GM10266 (cell line): Measurements from ENCODE around the gene TMEM131L.
"Not testable (repeated sequence)": the region's sequence is repeated elsewhere in the genome, so short reads cannot be mapped to it uniquely, and the experiment has no call there.

ENCODE experiments used
- DNase-seq: peaks from one replicate; pipeline ENCODE4 v3.0.0; 2012; ENCODE audit errors: extremely low spot score
- TF ChIP-seq, protein P1 (sequence below): IDR thresholded peaks from 2 replicates; pipeline ENCODE4 v1.5.1; 2012; ENCODE audit warnings: mild to moderate bottlenecking, low read depth; ENCODE audit not compliant: control insufficient read depth, insufficient read depth; ENCODE audit errors: missing control alignments

The TMEM131L gene

DNA sequence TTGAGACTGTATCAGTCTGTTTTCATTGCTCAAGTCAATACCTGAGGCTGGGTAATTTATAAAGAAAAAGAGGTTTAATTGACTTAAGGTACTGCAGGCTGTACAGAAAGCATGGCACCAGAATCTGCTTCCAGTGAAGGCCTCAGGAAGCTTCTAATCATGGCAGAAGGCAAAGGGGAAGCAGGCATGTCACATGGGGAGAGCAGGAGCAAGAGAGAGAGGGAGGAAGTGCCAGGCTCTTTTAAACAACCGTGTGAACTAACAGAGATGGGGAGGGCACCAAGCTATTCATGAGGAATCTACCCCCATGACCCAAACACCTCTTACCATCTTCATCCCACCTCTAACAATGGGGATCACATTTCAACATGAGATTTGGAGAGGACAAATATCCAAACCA, 7.2 kb upstream of the TMEM131L start:
- no peak for DNase-seq
- TF ChIP-seq, protein P1, sequence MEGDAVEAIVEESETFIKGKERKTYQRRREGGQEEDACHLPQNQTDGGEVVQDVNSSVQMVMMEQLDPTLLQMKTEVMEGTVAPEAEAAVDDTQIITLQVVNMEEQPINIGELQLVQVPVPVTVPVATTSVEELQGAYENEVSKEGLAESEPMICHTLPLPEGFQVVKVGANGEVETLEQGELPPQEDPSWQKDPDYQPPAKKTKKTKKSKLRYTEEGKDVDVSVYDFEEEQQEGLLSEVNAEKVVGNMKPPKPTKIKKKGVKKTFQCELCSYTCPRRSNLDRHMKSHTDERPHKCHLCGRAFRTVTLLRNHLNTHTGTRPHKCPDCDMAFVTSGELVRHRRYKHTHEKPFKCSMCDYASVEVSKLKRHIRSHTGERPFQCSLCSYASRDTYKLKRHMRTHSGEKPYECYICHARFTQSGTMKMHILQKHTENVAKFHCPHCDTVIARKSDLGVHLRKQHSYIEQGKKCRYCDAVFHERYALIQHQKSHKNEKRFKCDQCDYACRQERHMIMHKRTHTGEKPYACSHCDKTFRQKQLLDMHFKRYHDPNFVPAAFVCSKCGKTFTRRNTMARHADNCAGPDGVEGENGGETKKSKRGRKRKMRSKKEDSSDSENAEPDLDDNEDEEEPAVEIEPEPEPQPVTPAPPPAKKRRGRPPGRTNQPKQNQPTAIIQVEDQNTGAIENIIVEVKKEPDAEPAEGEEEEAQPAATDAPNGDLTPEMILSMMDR = no peak

DNA sequence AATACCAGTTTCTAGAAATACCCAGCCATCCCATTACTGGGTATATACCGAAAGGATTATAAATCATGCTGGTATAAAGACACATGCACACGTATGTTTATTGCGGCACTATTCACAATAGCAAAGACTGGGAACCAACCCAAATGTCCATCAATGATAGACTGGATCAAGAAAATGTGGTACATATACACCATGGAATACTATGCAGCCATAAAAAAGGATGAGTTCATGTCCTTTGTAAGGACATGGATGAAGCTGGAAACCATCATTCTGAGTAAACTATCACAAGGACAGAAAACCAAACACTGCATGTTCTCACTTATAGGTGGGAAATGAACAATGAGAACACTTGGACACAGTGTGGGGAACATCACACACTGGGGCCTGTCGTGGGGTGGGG, 4.6 kb upstream of the TMEM131L start:
- not testable (repeated sequence) for DNase-seq

DNA sequence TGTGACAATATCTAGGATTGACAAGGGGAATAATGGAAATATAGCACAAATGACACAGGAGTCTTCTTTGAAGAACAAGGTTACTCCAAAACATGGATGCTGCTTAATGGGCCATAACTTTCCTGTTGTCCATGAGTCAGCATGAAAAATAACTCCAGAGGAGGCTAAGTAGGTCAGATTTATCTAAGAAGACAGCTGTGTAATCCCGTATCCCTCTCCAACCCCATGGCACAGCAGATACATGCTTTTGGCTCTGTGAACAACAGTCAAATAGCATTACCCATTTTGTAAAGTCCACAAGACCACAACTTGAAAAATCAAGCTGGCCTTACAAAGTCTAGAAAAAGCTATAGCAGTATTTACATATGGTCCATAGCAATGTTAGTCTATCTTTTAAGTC, 2.1 kb upstream of the TMEM131L start:
- TF ChIP-seq, protein P1 = no peak
- DNase-seq = no peak

DNA sequence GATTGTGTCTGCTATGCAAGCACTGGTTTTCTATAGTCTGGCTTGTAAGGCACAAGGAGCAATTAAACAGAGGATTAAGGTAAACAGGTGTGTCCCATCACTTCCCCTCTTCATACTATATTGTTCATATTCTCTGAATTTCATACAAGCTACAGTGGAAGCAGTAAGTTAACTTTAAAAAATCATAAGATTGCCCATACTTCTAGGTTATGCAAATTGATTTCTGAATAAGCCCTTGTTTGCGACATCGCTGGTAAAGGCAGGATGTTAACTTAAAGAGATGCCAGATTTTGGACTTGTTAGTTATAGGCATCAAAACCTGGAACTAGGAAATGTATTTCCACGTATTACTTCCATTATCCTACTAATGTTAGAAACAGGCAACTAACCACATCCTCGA, 1.0 kb upstream of the TMEM131L start:
- DNase-seq = no peak
- TF ChIP-seq, protein P1 = no peak

DNA sequence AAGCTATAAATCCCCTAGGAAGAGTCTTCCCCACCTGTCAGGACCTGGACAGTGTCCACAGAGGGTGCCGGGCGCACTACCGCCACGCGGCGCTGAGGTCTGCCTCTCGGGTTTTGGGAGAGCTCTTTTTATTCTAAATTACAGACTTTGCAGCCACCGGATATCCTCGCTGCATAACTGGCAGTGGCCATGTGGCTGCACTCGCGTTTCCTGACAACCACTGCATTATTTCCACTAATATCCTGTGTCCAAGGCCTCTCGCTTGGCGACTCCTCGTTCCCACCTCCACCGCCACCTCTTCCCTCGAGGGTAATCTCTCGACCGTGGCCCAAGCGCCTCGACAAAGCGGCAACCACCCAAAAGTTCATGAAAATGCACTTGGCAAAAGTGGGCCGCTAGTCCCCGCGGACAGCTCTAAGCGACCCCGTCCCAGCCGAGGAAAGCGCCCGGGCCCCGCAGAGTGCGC, 512 bp upstream of the TMEM131L start:
- peak; percentile 57 for DNase-seq

DNA sequence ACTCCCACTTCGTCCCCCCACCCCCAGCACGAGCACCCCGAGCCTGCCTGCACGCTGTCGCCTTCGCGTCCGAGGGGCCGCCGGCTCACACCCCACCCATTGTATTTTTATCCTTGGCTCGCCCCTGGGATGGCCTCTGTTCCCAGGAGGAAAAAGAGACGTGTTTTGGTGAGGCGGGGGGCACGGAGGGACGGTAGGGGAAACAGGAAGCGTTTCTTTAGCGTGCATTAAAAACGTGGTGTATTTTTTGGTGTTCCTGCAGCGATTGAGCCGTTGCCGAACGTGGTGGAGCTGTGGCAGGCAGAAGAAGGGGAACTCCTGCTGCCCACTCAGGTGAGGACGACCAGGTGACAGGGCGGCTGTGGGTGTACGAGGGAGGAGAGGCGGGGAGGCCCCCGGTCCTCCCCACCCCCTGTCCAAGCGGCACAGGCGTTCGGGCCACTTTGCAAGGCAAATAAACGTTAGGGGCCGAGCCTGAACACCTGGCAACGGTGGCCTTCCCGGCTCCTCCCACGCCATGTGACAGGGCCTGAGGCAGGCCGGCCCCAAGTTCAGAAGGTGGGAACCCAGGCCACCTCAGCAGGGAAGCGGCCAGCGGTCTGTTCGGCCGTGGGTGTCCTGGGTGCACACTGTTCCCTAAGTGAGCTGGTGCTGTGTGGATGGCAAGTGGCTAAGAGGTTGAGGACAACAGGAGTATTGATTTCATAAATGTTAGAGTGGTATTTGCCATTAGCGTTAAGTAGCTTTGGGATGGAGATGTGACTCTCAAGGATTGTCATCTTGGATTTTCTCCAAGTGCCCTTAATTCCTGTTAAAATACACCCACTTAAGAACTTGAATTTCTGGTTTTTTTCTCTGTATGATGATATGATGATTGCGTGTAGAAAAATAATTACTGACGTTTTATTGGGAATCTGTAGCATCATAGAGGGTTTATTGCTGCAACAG, 1.1 kb downstream of the TMEM131L start:
- DNase-seq = peak; percentile 90
- TF ChIP-seq, protein P1 = no peak

More for the DNA sequence above, 512 bp upstream of the TMEM131L start:
- TF ChIP-seq, protein P1 = peak; percentile 32

DNA sequence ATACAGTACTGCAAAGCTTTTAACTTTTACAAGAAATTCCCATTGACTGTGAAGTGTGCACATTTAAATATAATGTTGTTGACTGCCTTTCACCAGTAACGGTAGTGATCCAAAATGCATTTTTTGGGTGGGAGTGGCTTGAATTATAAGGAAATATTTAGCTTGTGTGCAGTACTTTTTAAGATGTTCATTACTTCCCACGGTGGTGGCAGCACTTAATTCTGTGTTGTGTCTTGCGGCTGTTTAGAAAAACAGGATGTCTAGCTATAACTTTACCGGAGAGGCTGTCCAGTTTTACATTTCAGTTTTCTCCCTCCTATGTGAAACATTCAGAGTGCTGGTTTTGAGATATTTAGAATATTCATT, 1.7 kb downstream of the TMEM131L start:
- no peak for DNase-seq
- TF ChIP-seq, protein P1 = no peak
